Hematopoietic multipotent progenitor cell treated with erythropoietin and hydrocortisone succinate and interleukin-3 and kit ligand, for 15 days (in vitro differentiated cells): Measurements from ENCODE around the gene ACOXL.

Experiments
- DNase-seq: peaks from one replicate; pipeline ENCODE4 v3.0.0-alpha.2; 2015; ENCODE audit warnings: low spot score

Gene ACOXL

GRCh38 chr2:111015283-111015995 lies 283.1 kb downstream of the ACOXL start:
- no peak for DNase-seq

- no peak for DNase-seq
These were observed 284.8 kb downstream of the ACOXL start for GRCh38 chr2:111017034-111017622.

- DNase-seq = no peak
These were observed 285.5 kb downstream of the ACOXL start for GRCh38 chr2:111017909-111018308.

DNA sequence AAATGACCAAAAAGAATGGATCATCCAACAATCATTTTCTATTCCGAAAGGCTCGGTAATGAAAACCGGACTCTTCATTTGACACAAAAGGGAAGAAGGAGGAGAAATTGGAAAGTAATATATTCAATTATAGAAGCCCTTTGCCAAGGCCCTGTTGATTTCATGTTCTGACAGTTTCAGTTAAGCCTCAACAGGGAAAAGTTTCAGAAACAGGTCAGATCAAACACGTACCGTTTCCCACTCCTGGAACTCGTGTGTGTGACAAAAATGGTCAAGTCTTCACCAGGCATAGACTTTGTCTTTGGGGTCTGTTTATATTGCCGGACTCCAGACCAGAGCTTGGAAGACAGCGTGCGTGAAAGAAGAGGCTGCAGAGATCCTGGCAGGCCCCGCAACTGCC lies 287.0 kb downstream of the ACOXL start:
- DNase-seq = no peak

GRCh38 chr2:111022633-111023032 lies 290.3 kb downstream of the ACOXL start:
- DNase-seq = no peak

DNA sequence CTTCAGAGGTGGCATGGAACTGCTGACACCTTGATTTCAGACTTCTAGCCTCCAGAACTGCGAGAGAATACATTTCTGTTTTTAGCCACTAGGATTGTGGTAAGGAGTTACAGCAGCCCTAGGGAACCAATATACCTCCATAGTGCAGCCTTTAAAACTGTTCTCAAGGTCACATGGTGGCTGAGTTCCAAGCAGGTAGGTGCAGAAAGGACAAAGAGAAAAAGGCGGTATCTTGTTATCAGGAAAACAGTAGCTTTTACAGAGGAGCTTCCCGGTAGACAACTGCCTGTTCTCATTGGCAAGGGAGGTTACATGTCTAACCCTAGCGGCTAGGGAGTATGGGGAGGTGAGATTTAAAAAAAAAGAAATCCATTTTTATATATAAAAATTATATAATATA lies 292.1 kb downstream of the ACOXL start:
- DNase-seq = no peak

GRCh38 chr2:111025288-111025687 lies 292.9 kb downstream of the ACOXL start:
- DNase-seq = no peak

- DNase-seq = peak; percentile 10
These were observed 296.3 kb downstream of the ACOXL start for GRCh38 chr2:111028720-111029119.

GRCh38 chr2:111029181-111029927 lies 297.0 kb downstream of the ACOXL start:
- DNase-seq = no peak

DNA sequence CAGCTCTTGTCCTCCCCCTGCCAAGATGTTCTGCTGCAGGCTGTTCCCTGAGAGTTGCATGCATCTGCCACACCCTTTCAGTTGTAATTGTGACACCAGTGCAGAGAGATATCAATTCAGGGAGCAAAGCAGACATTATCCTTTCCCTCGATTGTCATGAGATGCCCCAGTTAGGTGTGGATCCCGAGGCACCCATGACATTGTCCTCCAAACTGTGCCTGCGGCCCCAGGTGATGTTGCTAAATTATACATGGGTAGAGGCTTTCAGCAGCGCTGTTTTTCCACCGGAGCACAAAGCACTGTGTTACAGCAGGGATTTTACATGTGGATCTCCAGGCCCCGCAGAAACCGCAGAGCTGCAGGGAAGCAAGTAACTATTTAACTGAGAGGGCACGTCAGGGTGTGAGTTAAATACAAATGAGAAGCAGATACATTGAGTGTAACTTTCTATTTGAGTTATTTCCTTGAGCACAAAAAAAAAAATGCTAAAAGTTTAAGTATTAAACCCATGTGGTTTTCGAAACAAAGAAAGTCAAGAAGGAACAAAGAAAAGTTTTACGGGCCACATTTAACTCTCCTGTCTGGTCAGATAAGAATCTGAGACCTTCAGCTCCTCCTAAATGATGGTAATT lies 298.0 kb downstream of the ACOXL start:
- DNase-seq = no peak

- no peak for DNase-seq
These were observed 298.6 kb downstream of the ACOXL start for GRCh38 chr2:111030945-111031344.

GRCh38 chr2:111031546-111032478 lies 299.4 kb downstream of the ACOXL start:
- DNase-seq = no peak

GRCh38 chr2:111032721-111033429 lies 300.5 kb downstream of the ACOXL start:
- DNase-seq = no peak

DNA sequence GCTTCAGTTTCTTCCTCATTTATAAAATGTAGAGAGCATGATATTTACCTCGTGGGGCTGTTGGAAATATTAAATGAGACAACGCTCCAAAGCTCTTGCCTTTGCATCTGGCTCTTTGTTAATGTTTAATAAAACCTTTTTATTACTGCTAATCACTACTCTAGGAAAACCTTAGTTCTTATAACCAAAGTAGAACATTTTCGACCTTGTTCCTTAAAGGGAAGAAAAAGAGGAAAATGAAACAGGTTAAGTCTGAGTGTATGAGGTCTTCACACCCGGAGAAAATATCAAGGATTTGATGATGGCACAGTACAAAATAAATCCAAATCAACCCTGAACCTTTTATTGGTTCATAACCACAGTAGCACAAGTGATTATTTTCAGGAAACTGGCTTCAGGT lies 301.8 kb downstream of the ACOXL start:
- no peak for DNase-seq

DNA sequence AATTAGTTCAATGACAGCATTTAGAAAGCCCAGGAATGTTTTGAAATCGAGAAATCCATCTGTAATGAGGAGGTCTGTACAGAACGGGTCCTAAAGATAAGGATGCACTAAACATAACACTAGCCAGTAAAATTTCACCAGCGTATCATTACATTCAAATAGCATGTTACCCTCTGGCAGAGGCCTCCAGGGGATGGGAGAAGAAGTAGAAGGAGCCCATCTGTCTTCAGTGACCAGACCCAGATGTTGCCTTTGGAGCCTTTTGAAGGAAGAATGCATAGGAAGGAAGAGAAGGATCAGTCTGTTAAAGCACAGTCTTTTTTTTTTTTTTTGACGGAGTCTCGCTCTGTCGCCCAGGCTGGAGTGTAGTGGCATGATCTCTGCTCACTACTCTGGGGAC lies 302.2 kb downstream of the ACOXL start:
- DNase-seq = no peak

- no peak for DNase-seq
These were observed 303.6 kb downstream of the ACOXL start for GRCh38 chr2:111035830-111036441.

DNA sequence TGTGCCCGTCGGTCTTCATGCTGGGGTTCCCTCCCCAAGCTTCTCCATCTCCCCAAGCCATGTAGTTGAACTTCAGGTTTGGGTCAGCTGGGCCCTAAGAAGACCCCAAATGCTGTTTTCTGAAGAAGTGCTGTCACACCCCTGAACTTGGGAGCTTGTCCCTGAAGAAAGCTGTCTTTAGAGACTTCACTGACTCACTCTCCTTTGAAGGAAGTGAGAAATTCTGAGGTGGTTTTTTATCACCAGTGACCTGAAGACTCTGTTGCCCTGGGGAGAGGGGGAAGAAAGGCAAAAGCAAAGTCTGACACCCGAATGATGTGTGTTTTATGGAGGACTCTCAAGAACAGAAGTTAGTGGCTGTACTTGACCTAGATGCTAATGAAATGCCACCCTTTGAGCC lies 304.8 kb downstream of the ACOXL start:
- no peak for DNase-seq

DNA sequence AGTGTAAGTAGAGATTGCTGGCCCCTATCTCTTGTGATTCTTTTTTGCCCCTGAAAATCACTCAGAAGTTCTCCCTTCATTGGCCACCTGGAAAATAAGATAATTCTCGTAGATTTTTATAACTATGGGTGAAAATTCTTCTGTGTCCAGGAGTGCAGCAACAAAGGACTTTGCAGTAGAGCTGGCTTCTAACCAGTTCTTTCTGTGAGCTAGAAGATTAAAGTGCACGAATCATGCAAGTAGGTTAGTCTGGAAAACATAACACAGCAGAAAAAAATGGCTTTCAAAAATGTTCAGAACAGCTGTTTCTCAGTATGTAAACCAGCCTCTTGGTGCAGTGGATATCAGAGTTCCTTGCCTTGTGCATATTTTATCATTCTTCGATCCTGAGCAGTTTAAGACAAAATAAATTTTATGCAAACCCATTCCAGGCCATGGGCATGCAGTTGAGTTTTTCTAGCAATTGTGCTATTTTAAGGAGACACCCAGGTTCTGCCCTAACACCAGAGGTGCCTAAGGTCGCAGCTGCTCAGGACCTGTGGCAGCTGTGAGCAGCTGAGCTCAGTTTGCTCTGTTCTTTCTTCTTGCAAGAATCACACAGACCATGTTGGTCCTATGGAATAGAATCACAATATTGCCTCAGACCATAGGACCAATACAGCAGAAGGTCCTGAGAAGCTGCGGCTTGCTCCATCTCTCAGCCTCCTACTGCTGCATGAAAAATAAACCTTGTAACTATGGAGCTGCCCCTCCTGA lies 307.4 kb downstream of the ACOXL start:
- no peak for DNase-seq

GRCh38 chr2:111041398-111042202 lies 309.2 kb downstream of the ACOXL start:
- no peak for DNase-seq
